ENCODE measurements around the gene PCK2. TPM values are rescaled to one million over a fixed set of nuclear protein-coding genes. Genes with fewer than 3 reads are reported as not detected.

The PCK2 gene
- total RNA-seq, 1 donor from 2014 or later: 11.4 TPM

- peak; percentile 96 for DNase-seq (ENCODE audit: extremely low read depth, low read depth, low spot score)
These were observed 20.7 kb downstream of the PCK2 start, which contains the start of the genes DCAF11 and NRL for GRCh38 chr14:24114532-24115421. TSS of gene DCAF11 (plus strand) at chr14:24114777. CDS start at chr14:24115595, 818 bp downstream. TSS of gene NRL (minus strand) at chr14:24114949. CDS start at chr14:24082848, 32,101 bp downstream.

GRCh38 chr14:24115422-24116127 is 21.5 kb downstream of the PCK2 start:
- no peak for DNase-seq (ENCODE audit: extremely low read depth, low read depth, low spot score)

GRCh38 chr14:24116128-24116814 is 22.2 kb downstream of the PCK2 start:
- no peak for DNase-seq (ENCODE audit: extremely low read depth, low read depth, low spot score)

- no peak for DNase-seq (ENCODE audit: extremely low read depth, low read depth, low spot score)
These were observed 23.1 kb downstream of the PCK2 start for GRCh38 chr14:24117179-24117578.

GRCh38 chr14:24119691-24120090 is 25.6 kb downstream of the PCK2 start:
- no peak for DNase-seq (ENCODE audit: extremely low read depth, low read depth, low spot score)

- no peak for DNase-seq (ENCODE audit: extremely low read depth, low read depth, low spot score)
These were observed 27.1 kb downstream of the PCK2 start for GRCh38 chr14:24121210-24121609.

GRCh38 chr14:24122416-24122815 is 28.3 kb downstream of the PCK2 start:
- DNase-seq (ENCODE audit: extremely low read depth, low read depth, low spot score): no peak

- no peak for DNase-seq (ENCODE audit: extremely low read depth, low read depth, low spot score)
These were observed 28.8 kb downstream of the PCK2 start for GRCh38 chr14:24122898-24123297.

- DNase-seq (ENCODE audit: extremely low read depth, low read depth, low spot score): no peak
These were observed 29.6 kb downstream of the PCK2 start for GRCh38 chr14:24123424-24124417.

- no peak for DNase-seq (ENCODE audit: extremely low read depth, low read depth, low spot score)
These were observed 32.8 kb downstream of the PCK2 start for GRCh38 chr14:24126939-24127338.

- no peak for DNase-seq (ENCODE audit: extremely low read depth, low read depth, low spot score)
These were observed 33.6 kb downstream of the PCK2 start for GRCh38 chr14:24127673-24128072.

- DNase-seq (ENCODE audit: extremely low read depth, low read depth, low spot score): no peak
These were observed 35.4 kb downstream of the PCK2 start for GRCh38 chr14:24129410-24129998.

GRCh38 chr14:24130380-24130716 is 36.2 kb downstream of the PCK2 start, which contains the start of gene FITM1:
TSS of gene FITM1 (plus strand) at chr14:24130659. CDS start at chr14:24131564, 905 bp downstream.
- DNase-seq (ENCODE audit: extremely low read depth, low read depth, low spot score): no peak

- no peak for DNase-seq (ENCODE audit: extremely low read depth, low read depth, low spot score)
These were observed 36.8 kb downstream of the PCK2 start for GRCh38 chr14:24130717-24131548.

- DNase-seq (ENCODE audit: extremely low read depth, low read depth, low spot score): no peak
These were observed 37.4 kb downstream of the PCK2 start for GRCh38 chr14:24131549-24131966.

GRCh38 chr14:24132061-24132685 is 38.1 kb downstream of the PCK2 start:
- DNase-seq (ENCODE audit: extremely low read depth, low read depth, low spot score): no peak

GRCh38 chr14:24132976-24133375 is 38.9 kb downstream of the PCK2 start:
- DNase-seq (ENCODE audit: extremely low read depth, low read depth, low spot score): no peak

- no peak for DNase-seq (ENCODE audit: extremely low read depth, low read depth, low spot score)
These were observed 39.6 kb downstream of the PCK2 start for GRCh38 chr14:24133735-24134134.

- no peak for DNase-seq (ENCODE audit: extremely low read depth, low read depth, low spot score)
These were observed 41.4 kb downstream of the PCK2 start for GRCh38 chr14:24135584-24135833.

Measured in glomerular endothelial cell (primary cell).